Immature natural killer cell (primary cell): Measurements from ENCODE around the gene TRIM59. TPM values are rescaled to one million over a fixed set of nuclear protein-coding genes. Genes with fewer than 3 reads are reported as not detected.

Experiments used
- DNase-seq, 3 donors: peaks; one replicate each; pipeline ENCODE4 v3.0.0; 2022; ENCODE audit warnings: mixed read lengths in 1 of 3
- H3K27ac Mint-ChIP-seq, 6 donors: one replicate each; pipeline ENCODE4 v1.8.0; 2020; ENCODE audit warnings: mixed read lengths in 6 of 6, mild to moderate bottlenecking in 5 of 6, inconsistent platforms in 4 of 6, moderate library complexity in 3 of 6
- H3K27me3 Mint-ChIP-seq, 3 donors: one replicate each; pipeline ENCODE4 v1.8.0; 2020 to 2021; ENCODE audit warnings: low read depth in 3 of 3, mild to moderate bottlenecking in 3 of 3, mixed read lengths in 3 of 3, moderate library complexity in 3 of 3, inconsistent platforms in 1 of 3
- H3K36me3 Mint-ChIP-seq, 3 donors: one replicate each; pipeline ENCODE4 v1.8.0; 2020; ENCODE audit warnings: mixed read lengths in 3 of 3, inconsistent platforms in 2 of 3, mild to moderate bottlenecking in 2 of 3
- H3K4me1 Mint-ChIP-seq, 2 donors: one replicate each; pipeline ENCODE4 v1.8.0; 2020; ENCODE audit warnings: inconsistent platforms in 2 of 2, mild to moderate bottlenecking in 2 of 2, mixed read lengths in 2 of 2, moderate library complexity in 1 of 2
- H3K4me3 Mint-ChIP-seq, 5 donors: one replicate each; pipeline ENCODE4 v1.8.0; 2020; ENCODE audit warnings: mild to moderate bottlenecking in 5 of 5, mixed read lengths in 5 of 5, inconsistent platforms in 3 of 5, moderate library complexity in 3 of 5
- H3K9me3 Mint-ChIP-seq, 6 donors: one replicate each; pipeline ENCODE4 v1.8.0; 2020; ENCODE audit warnings: mild to moderate bottlenecking in 6 of 6, mixed read lengths in 6 of 6, inconsistent platforms in 4 of 6, moderate library complexity in 3 of 6
- polyA plus RNA-seq, 3 donors: library from polyadenylated mRNA; unstranded; fragments of 300-500 nt; fragmentation: Illumina TruSeq; gene quantifications; one replicate each; pipeline ENCODE4 v1.2.3, GENCODE V29; 2021

TRIM59 gene
- polyA plus RNA-seq, 3 donors from 2014 or later: 13.1 to 22.6 (median 14.5) TPM

- Mint-ChIP-seq H3K9me3 (no peaks in the 10 kb centered on the region), H3K36me3 (peaks cover 0 to 23% (median 4%) of the 10 kb centered on the region in 3 donors), H3K4me3 (no peak overlapping the region), H3K27ac (no peak overlapping the region), H3K4me1 (no peaks in the 10 kb centered on the region), H3K27me3 (peaks cover 0 to 1% (median 0%) of the 10 kb centered on the region in 3 donors)
- no peak for DNase-seq
These were observed 37.1 kb downstream of the TRIM59 start for GRCh38 chr3:160412477-160412876.

- Mint-ChIP-seq H3K36me3 (peaks cover 0 to 14% (median 4%) of the 10 kb centered on the region in 3 donors), H3K4me3 (no peak overlapping the region), H3K4me1 (peaks cover 0 to under 1% of the 10 kb centered on the region in 2 donors), H3K27ac (peak overlapping the region in 3 of 6 donors; percentile 13 to 64 (median 22)), H3K9me3 (no peaks in the 10 kb centered on the region), H3K27me3 (peaks cover 0 to 1% (median 0%) of the 10 kb centered on the region in 3 donors)
- no peak for DNase-seq
These were observed 39.6 kb downstream of the TRIM59 start for GRCh38 chr3:160409812-160410610.

GRCh38 chr3:160403796-160404470, 45.7 kb downstream of the TRIM59 start:
- Mint-ChIP-seq H3K4me3 (peak overlapping the region; percentile 39 to 87 (median 71)), H3K4me1 (peaks cover 45 to 51% of the 10 kb centered on the region in 2 donors)

GRCh38 chr3:160403028-160403545, 46.5 kb downstream of the TRIM59 start:
- Mint-ChIP-seq H3K27me3 (peaks cover 19 to 24% (median 24%) of the 10 kb centered on the region in 3 donors), H3K9me3 (no peaks in the 10 kb centered on the region), H3K4me3 (peak overlapping the region; percentile 85 to 94 (median 86)), H3K36me3 (peaks cover 0 to 4% (median 0%) of the 10 kb centered on the region in 3 donors), H3K4me1 (peaks cover 52 to 59% of the 10 kb centered on the region in 2 donors), H3K27ac (peak overlapping the region in 4 of 6 donors; percentile 48 to 95 (median 66))
- DNase-seq: no peak

More at GRCh38 chr3:160403796-160404470, 45.7 kb downstream of the TRIM59 start:
- H3K27me3 Mint-ChIP-seq: peaks cover 19 to 24% (median 22%) of the 10 kb centered on the region in 3 donors
- no peak for DNase-seq
- peaks cover 0 to 4% (median 3%) of the 10 kb centered on the region in 3 donors for H3K36me3 Mint-ChIP-seq
- peak overlapping the region in 4 of 6 donors; percentile 47 to 95 (median 66) for H3K27ac Mint-ChIP-seq
- no peaks in the 10 kb centered on the region for H3K9me3 Mint-ChIP-seq

GRCh38 chr3:160402221-160403027, 47.2 kb downstream of the TRIM59 start:
- no peaks in the 10 kb centered on the region for H3K9me3 Mint-ChIP-seq
- H3K4me1 Mint-ChIP-seq: peaks cover 53 to 62% of the 10 kb centered on the region in 2 donors
- peak overlapping the region; percentile 85 to 94 (median 86) for H3K4me3 Mint-ChIP-seq
- H3K27me3 Mint-ChIP-seq: peaks cover 19 to 24% (median 24%) of the 10 kb centered on the region in 3 donors
- peak overlapping the region in 5 of 6 donors; percentile 7 to 95 (median 71) for H3K27ac Mint-ChIP-seq
- H3K36me3 Mint-ChIP-seq: peaks cover 0 to 4% (median 0%) of the 10 kb centered on the region in 3 donors
- no peak for DNase-seq

- Mint-ChIP-seq H3K4me1 (peaks cover 53 to 62% of the 10 kb centered on the region in 2 donors), H3K9me3 (no peaks in the 10 kb centered on the region), H3K36me3 (peaks cover 0 to 4% (median 0%) of the 10 kb centered on the region in 3 donors), H3K4me3 (peak overlapping the region; percentile 85 to 94 (median 86)), H3K27ac (peak overlapping the region; percentile 14 to 95 (median 81)), H3K27me3 (peaks cover 19 to 24% (median 24%) of the 10 kb centered on the region in 3 donors)
- no peak for DNase-seq
These were observed 48.1 kb downstream of the TRIM59 start for GRCh38 chr3:160401291-160402095.

GRCh38 chr3:160400702-160401150, 48.9 kb downstream of the TRIM59 start:
- Mint-ChIP-seq H3K4me3 (peak overlapping the region; percentile 91 to 100 (median 95)), H3K4me1 (peaks cover 53 to 62% of the 10 kb centered on the region in 2 donors)

GRCh38 chr3:160400030-160400701, 49.4 kb downstream of the TRIM59 start:
- Mint-ChIP-seq H3K4me1 (peaks cover 53 to 62% of the 10 kb centered on the region in 2 donors), H3K4me3 (peak overlapping the region; percentile 91 to 100 (median 95)), H3K9me3 (no peaks in the 10 kb centered on the region), H3K36me3 (peaks cover 0 to 4% (median 0%) of the 10 kb centered on the region in 3 donors), H3K27me3 (peaks cover 19 to 24% (median 24%) of the 10 kb centered on the region in 3 donors), H3K27ac (peak overlapping the region; percentile 95 to 100 (median 99))
- peak; percentile 37 to 47 (median 43) for DNase-seq

More at GRCh38 chr3:160400702-160401150, 48.9 kb downstream of the TRIM59 start:
- Mint-ChIP-seq H3K36me3 (peaks cover 0 to 4% (median 0%) of the 10 kb centered on the region in 3 donors), H3K27ac (peak overlapping the region; percentile 14 to 100 (median 92)), H3K27me3 (peaks cover 19 to 24% (median 24%) of the 10 kb centered on the region in 3 donors), H3K9me3 (no peaks in the 10 kb centered on the region)
- DNase-seq: peak; percentile 18 to 30 (median 22)

- DNase-seq: peak; percentile 96 to 97 (median 97)
- Mint-ChIP-seq H3K36me3 (peaks cover 0 to 4% (median 0%) of the 10 kb centered on the region in 3 donors), H3K9me3 (no peaks in the 10 kb centered on the region), H3K4me3 (peak within 1 kb of the TSS; percentile 91 to 100 (median 95)), H3K27me3 (peaks cover 19 to 24% (median 24%) of the 10 kb centered on the region in 3 donors), H3K4me1 (peaks cover 51 to 55% of the 10 kb centered on the region in 2 donors), H3K27ac (peak within 1 kb of the TSS; percentile 95 to 100 (median 99))
These were observed 50.2 kb downstream of the TRIM59 start, which contains the start of the genes IFT80 and SMC4 for GRCh38 chr3:160399125-160400029. Gene IFT80, minus strand, starts transcription at chr3:160399225. Its CDS starts 14,625 bp downstream, at chr3:160384600. Gene SMC4, plus strand, starts transcription at chr3:160399650. Its CDS starts 1,177 bp downstream, at chr3:160400827.

- Mint-ChIP-seq H3K27me3 (peaks cover 19 to 24% (median 24%) of the 10 kb centered on the region in 3 donors), H3K4me1 (peaks cover 46 to 49% of the 10 kb centered on the region in 2 donors), H3K4me3 (peak overlapping the region; percentile 91 to 100 (median 95)), H3K9me3 (no peaks in the 10 kb centered on the region), H3K27ac (peak overlapping the region; percentile 95 to 100 (median 99)), H3K36me3 (peaks cover 0 to 4% (median 0%) of the 10 kb centered on the region in 3 donors)
- no peak for DNase-seq
These were observed 50.8 kb downstream of the TRIM59 start for GRCh38 chr3:160398820-160399124.

- Mint-ChIP-seq H3K27ac (no peak overlapping the region), H3K9me3 (no peaks in the 10 kb centered on the region), H3K4me1 (peaks cover 16 to 18% of the 10 kb centered on the region in 2 donors), H3K36me3 (peaks cover 0 to 4% (median 4%) of the 10 kb centered on the region in 3 donors), H3K4me3 (no peak overlapping the region), H3K27me3 (peaks cover 13 to 16% (median 14%) of the 10 kb centered on the region in 3 donors)
- DNase-seq: no peak
These were observed 54.3 kb downstream of the TRIM59 start for GRCh38 chr3:160395297-160395696.
